OCI-M2 (cell line): ENCODE measurements around the gene CXXC5.

Source experiments
- DNase-seq: peaks from one replicate; lab custom pipeline; 2025; ENCODE audit not compliant: unreplicated experiment; lab: John Stamatoyannopoulos, UW

Gene CXXC5

DNA sequence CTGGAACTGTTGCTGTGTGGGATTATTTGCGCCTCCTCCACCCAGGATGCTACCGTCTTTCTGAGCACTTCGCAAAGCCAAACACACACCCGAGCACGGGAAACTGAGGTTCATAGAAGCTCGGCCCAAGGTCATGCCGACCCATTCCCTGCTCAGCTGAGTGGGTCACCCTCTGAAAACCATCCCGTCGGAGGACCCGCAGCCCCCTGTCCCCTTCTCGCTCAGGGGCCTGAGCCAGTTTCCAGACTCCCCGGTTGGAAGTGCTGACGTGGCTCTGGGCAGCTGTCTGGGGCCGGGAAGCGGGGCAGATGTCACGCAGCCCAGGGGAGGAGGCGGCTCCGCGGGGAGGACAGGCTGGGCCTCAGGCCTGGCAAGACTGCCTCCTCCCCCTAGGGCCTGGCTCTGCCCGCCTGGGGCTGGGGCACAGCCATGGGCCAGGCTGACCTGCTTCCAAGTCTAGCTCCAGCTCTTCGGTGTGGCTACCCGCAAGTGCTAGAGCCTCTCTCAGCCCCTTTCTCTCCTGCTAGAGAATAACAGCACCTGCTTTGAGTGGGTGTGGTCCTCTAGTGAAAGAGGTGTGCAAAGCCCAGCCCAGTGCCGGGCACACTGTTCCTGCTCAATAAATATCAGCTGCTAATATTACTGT is 9.9 kb upstream of the CXXC5 start:
- no peak for DNase-seq

- DNase-seq: no peak
Measured at GRCh38 chr5:139638736-139639618, 9.2 kb upstream of the CXXC5 start.

DNA sequence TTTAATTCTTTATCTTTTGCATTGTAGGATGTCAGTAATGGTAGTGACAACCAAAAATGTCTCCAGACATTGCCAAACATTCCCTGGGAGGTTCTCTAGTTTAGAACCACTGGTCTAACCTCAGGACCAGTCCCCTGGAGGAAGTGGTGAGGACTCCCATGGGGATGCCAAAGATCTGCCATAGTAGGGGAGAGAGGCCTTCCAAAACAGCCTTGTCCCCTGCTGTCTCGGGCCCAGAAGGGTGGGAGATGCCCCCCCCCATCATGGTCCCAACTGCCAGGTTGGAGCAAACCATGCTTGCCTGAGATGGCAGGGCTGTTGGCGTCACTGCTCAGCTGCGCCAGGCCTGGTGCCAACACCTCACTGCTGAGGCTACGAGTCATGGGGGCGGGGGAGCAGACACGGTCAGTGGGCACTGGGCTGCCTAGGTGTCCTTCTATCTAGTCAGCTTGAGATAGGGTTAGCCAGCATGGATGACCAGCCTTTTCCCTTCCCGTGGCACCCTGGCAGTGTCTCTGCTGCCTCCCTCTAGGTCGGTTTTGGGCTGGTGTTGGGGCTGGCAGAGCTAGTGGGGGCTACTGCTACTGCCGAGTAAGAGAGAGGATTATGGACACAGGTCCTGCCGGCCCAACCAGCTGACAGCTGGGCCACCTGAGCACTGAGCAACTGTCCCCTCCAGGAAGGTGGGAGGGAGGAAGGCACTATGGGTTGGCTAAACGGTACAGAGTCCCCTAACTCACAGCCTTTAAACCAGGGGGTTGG is 8.3 kb upstream of the CXXC5 start:
- no peak for DNase-seq

GRCh38 chr5:139640421-139641115 is 7.6 kb upstream of the CXXC5 start:
- no peak for DNase-seq

- no peak for DNase-seq
Measured at GRCh38 chr5:139641116-139642080, 6.8 kb upstream of the CXXC5 start.

- DNase-seq: no peak
Measured at GRCh38 chr5:139642213-139642612, 5.9 kb upstream of the CXXC5 start.

GRCh38 chr5:139642891-139643871 is 5.0 kb upstream of the CXXC5 start:
- no peak for DNase-seq

DNA sequence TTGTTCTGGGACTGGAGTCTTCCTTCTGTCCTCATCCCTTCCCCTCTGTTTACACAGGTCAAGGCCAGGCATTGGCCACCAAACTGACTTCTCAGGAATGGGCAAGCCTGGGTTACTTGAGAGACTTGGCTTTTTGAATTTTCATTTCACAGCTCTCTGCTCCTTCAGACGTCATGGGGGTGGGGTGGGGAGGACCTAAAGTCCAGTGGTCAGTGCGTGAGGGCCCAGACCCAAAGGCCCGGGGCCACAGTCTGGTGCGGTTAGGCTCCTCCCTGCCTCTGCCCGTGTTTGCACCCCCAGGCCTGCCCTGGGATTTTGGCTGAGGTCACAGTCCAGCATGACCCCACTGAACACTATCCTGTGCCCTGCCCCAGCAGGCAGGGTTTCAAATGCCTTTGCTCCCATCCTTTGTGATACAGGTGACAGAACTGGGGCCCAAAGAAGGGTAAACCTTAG is 4.1 kb upstream of the CXXC5 start:
- DNase-seq: no peak

- DNase-seq: no peak
Measured at GRCh38 chr5:139644646-139645429, 3.3 kb upstream of the CXXC5 start.

DNA sequence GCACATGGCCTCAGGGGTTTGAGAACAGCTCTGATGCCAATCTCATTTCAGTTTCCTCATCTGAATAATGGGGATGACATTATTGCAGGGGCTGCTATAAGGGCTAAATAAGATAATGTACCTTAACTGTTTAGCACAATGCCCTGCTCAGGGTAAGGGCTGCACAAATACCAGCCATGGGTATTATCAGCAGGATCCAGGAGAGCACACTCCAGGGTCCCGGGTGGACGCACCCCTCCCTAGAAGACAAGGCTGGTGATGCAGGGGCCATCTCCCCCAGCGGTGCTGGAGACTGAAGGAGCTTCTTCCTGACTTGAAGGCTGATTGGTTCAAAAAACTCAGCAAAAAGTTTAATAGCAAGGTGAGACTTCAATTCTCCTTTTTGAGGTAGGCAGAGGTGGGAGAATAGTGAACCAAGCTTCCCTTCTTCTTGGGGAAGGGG is 2.7 kb upstream of the CXXC5 start:
- no peak for DNase-seq

DNA sequence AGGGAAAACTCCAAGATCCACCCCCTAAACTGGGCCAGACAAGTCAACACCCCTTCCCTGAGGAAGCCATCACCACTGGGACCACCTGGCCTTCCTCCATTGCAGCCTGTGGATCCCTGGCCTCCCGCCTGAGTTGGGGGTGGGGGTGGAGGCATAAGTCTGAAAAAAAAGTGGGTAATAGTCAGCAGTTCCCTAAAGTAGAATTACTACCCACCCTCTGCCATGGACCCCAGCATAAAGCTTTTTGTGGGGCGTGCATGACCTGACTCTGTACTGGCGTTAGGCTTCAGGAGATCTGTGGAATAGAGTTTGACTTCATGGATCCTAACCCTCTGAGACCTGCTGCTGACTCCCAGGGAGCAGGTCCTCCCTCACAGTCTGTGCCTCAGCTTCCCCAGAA is 2.0 kb upstream of the CXXC5 start:
- no peak for DNase-seq

DNA sequence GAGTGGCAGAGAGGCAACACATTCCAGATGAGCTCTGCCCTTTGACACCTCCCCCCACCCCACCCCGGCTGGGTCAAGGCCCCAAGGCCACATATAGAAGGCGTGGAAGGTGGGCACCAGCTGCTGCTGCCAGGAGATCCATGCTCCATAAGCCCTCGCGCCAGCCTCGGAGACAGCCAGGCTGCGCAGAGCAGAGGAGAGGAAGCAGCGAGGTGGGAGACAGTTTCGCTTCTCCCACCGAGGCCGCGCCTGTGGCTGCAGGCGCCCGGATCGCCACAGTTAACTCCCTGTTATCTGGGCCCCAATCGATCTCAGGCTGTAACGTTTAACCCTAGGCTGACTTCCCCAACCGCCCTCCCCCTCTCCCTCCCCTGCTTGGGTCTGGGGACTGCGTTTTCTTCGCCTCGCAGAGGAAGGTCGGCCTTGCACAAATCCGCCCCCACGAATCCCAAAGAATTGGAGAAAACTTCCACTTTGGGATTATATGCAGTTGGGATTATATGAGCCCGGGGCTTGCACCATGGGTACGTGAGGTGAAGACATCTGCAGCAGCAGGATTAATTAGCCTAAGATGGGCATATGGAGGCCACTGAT is 1.1 kb upstream of the CXXC5 start:
- peak; percentile 35 for DNase-seq

DNA sequence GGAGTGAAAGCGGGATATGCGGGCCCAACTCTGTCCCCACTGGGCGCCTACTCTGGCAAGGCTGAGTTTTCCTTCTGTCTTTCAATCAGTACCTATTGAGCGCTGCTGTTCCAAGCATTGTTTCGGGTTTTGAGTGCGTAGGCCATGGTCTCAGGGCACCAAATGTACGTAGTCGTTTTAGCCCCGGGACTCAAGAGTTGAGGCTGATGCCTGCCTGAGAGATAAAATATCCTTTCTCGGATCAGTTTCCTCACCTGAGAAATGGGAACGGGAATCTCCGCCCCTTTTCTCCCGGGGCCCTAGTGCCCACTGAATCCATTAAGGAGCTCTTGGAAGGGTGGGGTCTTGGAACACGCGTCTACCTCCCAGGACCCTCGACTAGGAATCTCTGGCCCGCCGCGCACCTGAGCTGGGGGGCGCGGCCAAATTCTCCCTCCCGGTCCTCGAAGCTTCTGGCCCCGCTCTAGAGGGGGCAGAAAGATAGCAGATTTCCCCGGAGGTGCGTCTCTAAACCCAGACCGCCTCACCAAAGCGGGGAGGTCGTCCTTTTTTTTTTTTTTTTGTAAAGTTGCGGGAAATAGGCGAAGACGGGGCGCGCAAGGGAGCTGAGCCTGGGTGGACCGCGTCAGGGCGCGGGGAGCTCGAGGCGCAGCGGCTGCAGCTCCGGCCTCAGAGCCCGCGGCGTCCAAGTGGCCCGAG is 494 bp upstream of the CXXC5 start:
- DNase-seq: no peak

- no peak for DNase-seq
Measured at GRCh38 chr5:139649082-139649991, 1.2 kb downstream of the CXXC5 start.

GRCh38 chr5:139650031-139650688 is 2.0 kb downstream of the CXXC5 start:
- no peak for DNase-seq
